GM18951 (cell line): Measurements from ENCODE around the gene JSRP1.

ENCODE experiments used
- POLR2A ChIP-seq: IDR thresholded peaks from 4 replicates; pipeline ENCODE4 v1.6.1; 2011; ENCODE audit warnings: mild to moderate bottlenecking; ENCODE audit not compliant: insufficient read length, insufficient read depth; ENCODE audit errors: extremely low read depth
- in situ Hi-C: fragments of 300-500 bp; cut with MboI; formaldehyde crosslinking; loops from one replicate; pipeline ENCODE4 v1.12.0; 2022; ENCODE audit warnings: low sequenced_read_pairs, mixed read lengths, inconsistent platforms; ENCODE audit not compliant: unreplicated experiment

The JSRP1 gene

GRCh38 chr19:2210987-2211740, 45.1 kb downstream of the JSRP1 start:
- no peak for TF ChIP-seq POLR2A
- in situ Hi-C loops = no loop called here

- in situ Hi-C loops = no loop called here
- no peak for TF ChIP-seq POLR2A
These were observed 46.0 kb downstream of the JSRP1 start for GRCh38 chr19:2210206-2210605.

- in situ Hi-C loops = no loop called here
- TF ChIP-seq POLR2A = no peak
These were observed 46.8 kb downstream of the JSRP1 start for GRCh38 chr19:2209408-2209807.

- TF ChIP-seq POLR2A = no peak
- in situ Hi-C loops = no loop called here
These were observed 47.2 kb downstream of the JSRP1 start for GRCh38 chr19:2208975-2209374.

GRCh38 chr19:2207991-2208860, 48.0 kb downstream of the JSRP1 start:
- in situ Hi-C loops = no loop called here

GRCh38 chr19:2207008-2207407, 49.2 kb downstream of the JSRP1 start:
- no peak for TF ChIP-seq POLR2A
- in situ Hi-C loops = no loop called here

More at GRCh38 chr19:2207991-2208860, 48.0 kb downstream of the JSRP1 start:
- TF ChIP-seq POLR2A = no peak

GRCh38 chr19:2202366-2202765, 53.9 kb downstream of the JSRP1 start:
- in situ Hi-C loops = no loop called here
- no peak for TF ChIP-seq POLR2A
